GM12874 (cell line): Measurements from ENCODE around the gene LAMA1.

ENCODE experiments used
- TF ChIP-seq, protein P1 (sequence below): IDR thresholded peaks from 2 replicates; pipeline ENCODE4 v1.5.1; 2011; ENCODE audit warnings: low read depth, mild to moderate bottlenecking, control low read depth, low read length, moderate library complexity; ENCODE audit not compliant: insufficient read depth

The LAMA1 gene

DNA sequence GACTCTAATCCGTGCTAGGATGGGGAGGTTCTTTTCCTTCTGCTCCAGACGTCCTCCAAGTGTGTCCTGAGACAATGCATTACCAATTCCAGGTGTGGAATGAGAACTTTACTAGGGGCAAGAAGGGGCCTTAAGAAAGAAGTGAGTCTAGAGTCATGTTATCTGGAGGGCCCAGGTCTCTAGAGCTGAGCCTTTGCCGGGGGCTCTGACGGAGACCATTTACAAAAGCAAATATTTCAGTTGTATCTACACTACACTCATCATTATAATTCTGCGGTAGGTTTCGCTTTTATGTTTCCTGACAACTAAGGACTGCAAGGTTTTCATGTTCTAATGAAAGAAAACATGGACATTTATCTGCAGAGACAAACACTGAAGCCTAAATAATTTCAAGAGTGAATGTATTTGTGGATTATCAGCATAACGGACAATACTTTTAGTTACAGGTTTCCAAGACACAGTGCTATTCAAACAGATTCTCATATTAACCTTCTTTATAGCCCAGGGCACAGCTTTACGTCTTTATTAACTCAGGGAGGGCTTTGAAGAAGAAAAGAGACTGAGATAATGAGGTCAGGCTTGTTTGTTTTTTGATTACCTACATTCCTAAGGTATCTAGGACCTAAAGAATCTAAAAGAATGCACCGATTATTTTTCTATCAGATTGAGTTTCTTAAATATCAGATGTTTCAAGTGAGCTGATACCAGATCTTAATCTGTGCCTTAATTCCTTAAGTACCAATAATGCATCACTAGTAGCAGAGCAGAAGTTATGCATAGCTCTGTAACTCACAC, 15.0 kb upstream of the LAMA1 start:
- TF ChIP-seq, protein P1, sequence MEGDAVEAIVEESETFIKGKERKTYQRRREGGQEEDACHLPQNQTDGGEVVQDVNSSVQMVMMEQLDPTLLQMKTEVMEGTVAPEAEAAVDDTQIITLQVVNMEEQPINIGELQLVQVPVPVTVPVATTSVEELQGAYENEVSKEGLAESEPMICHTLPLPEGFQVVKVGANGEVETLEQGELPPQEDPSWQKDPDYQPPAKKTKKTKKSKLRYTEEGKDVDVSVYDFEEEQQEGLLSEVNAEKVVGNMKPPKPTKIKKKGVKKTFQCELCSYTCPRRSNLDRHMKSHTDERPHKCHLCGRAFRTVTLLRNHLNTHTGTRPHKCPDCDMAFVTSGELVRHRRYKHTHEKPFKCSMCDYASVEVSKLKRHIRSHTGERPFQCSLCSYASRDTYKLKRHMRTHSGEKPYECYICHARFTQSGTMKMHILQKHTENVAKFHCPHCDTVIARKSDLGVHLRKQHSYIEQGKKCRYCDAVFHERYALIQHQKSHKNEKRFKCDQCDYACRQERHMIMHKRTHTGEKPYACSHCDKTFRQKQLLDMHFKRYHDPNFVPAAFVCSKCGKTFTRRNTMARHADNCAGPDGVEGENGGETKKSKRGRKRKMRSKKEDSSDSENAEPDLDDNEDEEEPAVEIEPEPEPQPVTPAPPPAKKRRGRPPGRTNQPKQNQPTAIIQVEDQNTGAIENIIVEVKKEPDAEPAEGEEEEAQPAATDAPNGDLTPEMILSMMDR: no peak

GRCh38 chr18:7122376-7122775, 4.8 kb upstream of the LAMA1 start:
- TF ChIP-seq, protein P1: no peak

DNA sequence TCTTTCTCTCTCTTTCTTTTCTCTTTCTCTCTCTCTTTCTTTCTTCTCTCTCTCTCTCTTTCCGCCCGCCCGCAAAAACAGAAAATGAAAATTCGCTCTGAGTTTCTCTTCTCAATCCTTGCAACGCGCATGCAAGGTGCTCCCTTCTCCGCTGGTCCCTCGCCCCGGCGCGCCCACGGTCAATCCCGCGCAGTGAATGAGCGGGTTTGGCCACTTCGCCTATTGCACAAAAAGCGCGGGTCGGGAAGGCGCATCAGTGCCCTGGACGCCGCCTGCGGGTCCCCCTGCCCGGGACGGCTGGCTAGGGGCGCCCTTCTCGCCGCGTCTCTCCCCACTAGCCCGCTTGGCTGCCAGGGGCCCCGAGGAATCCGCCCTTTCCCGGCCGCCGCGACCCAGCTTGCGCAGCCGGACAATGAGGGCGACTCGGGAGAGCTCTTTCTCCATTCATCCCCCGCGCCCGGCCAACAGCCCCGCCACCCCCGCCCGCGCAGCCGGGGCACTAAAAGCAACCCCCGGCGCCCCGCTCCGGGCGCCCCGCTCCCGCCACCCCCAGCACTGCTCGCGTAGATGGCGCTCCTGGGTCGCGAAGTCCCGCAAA, 706 bp downstream of the LAMA1 start:
- TF ChIP-seq, protein P1: no peak

DNA sequence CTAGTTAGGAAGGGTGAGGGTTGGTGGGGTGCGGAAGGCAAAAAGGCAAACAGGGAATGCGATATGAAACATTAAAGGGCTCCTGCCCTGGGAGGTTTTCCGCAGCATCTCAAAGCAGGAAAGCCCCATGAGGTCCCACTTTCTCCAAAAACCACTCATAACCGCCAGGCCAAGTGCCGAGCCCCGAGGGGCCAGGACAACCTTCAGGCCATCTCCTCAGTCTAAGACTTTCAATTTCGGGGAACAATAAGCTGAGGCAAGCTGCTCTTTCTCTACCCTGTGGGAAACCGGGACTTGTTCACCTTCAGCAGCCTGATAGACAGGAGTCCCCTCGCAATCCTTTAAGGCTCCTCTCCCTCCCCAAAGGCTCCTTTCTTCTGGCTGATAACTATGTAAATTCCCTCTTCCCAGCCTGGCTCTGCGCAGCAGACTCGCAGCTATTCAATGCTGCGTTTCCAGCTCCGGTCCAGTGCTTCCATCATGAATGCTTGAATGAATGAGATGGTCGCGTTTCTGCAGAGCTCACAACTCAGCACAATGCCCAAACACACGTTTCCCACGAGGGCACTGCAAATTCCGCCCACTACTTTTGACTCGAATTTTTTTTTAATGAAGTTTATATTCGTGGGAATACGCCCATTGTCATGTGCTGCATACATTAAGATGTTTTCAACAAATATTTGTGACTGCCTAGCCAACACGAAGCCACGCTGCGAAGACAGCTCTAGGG, 1.4 kb downstream of the LAMA1 start:
- TF ChIP-seq, protein P1: no peak

DNA sequence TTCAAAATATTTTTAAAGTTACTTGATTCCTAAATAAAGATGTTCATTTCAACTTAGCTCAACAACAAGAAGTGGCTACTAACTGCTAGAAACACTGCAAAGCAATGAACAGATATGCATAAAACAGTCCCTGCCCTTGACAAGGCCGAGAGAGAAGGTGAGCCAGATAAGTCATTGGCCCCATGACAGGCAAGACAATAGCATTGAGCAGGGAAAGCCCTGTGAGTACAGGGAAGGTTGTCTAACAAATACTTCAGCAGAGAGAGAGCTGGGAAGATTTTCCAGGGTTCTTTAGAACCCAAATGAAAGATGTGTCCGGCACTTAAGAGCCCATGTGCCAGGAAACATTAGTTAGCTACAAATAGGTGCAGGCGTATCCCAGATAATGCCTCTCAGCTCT, 4.7 kb downstream of the LAMA1 start:
- TF ChIP-seq, protein P1: no peak

DNA sequence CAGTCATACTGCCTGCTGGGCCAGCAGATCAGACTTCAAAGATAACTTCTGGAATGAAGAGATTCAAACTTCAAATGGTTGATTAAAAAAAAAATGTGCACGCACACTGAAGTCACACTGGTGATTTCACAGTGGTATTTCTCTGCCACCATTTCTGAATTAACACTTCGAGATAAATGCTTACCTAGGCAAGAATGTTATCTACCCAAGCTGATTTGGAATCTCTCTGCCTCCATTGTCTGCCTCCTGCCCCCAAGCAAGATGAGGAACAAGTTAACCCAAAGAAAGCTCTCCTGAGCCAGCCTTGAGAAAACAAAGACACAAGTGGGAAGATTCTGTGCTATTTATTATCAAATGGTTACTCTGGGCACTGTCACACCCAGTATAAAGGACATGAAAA, 6.5 kb downstream of the LAMA1 start:
- TF ChIP-seq, protein P1: no peak

DNA sequence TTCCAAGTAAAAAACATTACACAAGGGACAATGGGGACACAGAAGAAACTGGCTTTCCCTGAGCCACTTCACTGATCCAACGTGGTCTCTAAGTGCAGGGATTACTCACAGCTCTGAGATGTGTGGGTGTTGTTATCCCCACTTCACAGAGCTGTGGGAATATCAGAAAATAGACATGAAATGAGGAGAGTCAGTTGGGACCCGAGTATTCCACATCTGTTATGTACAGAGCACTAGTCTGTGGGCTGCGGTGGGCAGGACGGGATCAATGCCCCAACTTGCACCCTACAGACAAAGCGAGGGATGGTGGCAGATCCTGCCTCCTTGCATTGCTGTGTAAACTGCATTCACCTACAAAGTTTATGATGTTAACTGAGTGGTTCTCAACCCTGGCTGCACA, 11.7 kb downstream of the LAMA1 start:
- TF ChIP-seq, protein P1: no peak
